Chondrocyte (in vitro differentiated cells): ENCODE measurements around the gene PPFIA2. TPM values are rescaled to one million over a fixed set of nuclear protein-coding genes. Genes with fewer than 3 reads are reported as not detected.

ENCODE experiments used
- DNase-seq: peaks from one replicate; pipeline ENCODE4 v3.0.0; 2021; ENCODE audit warnings: mixed read lengths, low spot score
- H3K27ac Mint-ChIP-seq: one replicate; pipeline ENCODE4 v1.8.0; 2021; ENCODE audit warnings: mild to moderate bottlenecking, moderate library complexity, mixed read lengths; ENCODE audit not compliant: unreplicated experiment
- H3K27me3 Mint-ChIP-seq: 2 replicates; pipeline ENCODE4 v1.8.0; 2021; ENCODE audit warnings: low read depth, mixed read lengths
- H3K36me3 Mint-ChIP-seq: 2 replicates; pipeline ENCODE4 v1.8.0; 2021; ENCODE audit warnings: low read depth, mixed read lengths
- H3K4me1 Mint-ChIP-seq: 2 replicates; pipeline ENCODE4 v1.8.0; 2021; ENCODE audit warnings: low read depth, mild to moderate bottlenecking, mixed read lengths
- H3K4me3 Mint-ChIP-seq: one replicate; pipeline ENCODE4 v1.8.0; 2021; ENCODE audit warnings: mild to moderate bottlenecking, moderate library complexity, mixed read lengths; ENCODE audit not compliant: unreplicated experiment
- H3K9me3 Mint-ChIP-seq: 2 replicates; pipeline ENCODE4 v1.8.0; 2021; ENCODE audit warnings: low read depth, mixed read lengths
- CTCF ChIP-seq: fragments of 200-600 bp; sonication (generic); IDR thresholded peaks from 2 replicates; pipeline ENCODE4 v1.5.0; 2021; ENCODE audit warnings: antibody characterized with exemption, mild to moderate bottlenecking, moderate library complexity
- total RNA-seq: library from RNA; stranded (reverse); gene quantifications from 3 replicates; pipeline ENCODE4 v1.2.1, GENCODE V29; 2021

PPFIA2 gene
- total RNA-seq, 1 donor from 2014 or later: not detected

- no peak for TF ChIP-seq CTCF
- Mint-ChIP-seq H3K36me3 (no peaks in the 10 kb centered on the region), H3K9me3 (no peaks in the 10 kb centered on the region), H3K4me1 (no peaks in the 10 kb centered on the region), H3K27me3 (no peaks in the 10 kb centered on the region), H3K27ac (no peak overlapping the region), H3K4me3 (no peak overlapping the region)
- DNase-seq: no peak
Measured at GRCh38 chr12:81354327-81354932, 404.7 kb downstream of the PPFIA2 start.

GRCh38 chr12:81350309-81350708 lies 408.8 kb downstream of the PPFIA2 start:
- H3K36me3 Mint-ChIP-seq: no peaks in the 10 kb centered on the region
- H3K27me3 Mint-ChIP-seq: no peaks in the 10 kb centered on the region
- DNase-seq: no peak
- no peaks in the 10 kb centered on the region for H3K4me1 Mint-ChIP-seq
- H3K4me3 Mint-ChIP-seq: no peak overlapping the region
- no peak for TF ChIP-seq CTCF
- H3K9me3 Mint-ChIP-seq: no peaks in the 10 kb centered on the region
- H3K27ac Mint-ChIP-seq: no peak overlapping the region

GRCh38 chr12:81347404-81347803 lies 411.7 kb downstream of the PPFIA2 start:
- DNase-seq: no peak
- Mint-ChIP-seq H3K4me3 (no peak overlapping the region), H3K27me3 (peaks cover 5% of the 10 kb centered on the region), H3K4me1 (no peaks in the 10 kb centered on the region), H3K36me3 (no peaks in the 10 kb centered on the region), H3K27ac (no peak overlapping the region), H3K9me3 (no peaks in the 10 kb centered on the region)
- TF ChIP-seq CTCF: no peak

GRCh38 chr12:81340910-81341309 lies 418.2 kb downstream of the PPFIA2 start:
- Mint-ChIP-seq H3K4me3 (no peak overlapping the region), H3K36me3 (no peaks in the 10 kb centered on the region), H3K9me3 (no peaks in the 10 kb centered on the region), H3K27ac (no peak overlapping the region), H3K4me1 (no peaks in the 10 kb centered on the region), H3K27me3 (peaks cover 28% of the 10 kb centered on the region)
- DNase-seq: no peak
- no peak for TF ChIP-seq CTCF

GRCh38 chr12:81339071-81339470 lies 420.1 kb downstream of the PPFIA2 start:
- H3K27me3 Mint-ChIP-seq: peaks cover 36% of the 10 kb centered on the region
- TF ChIP-seq CTCF: no peak

More at GRCh38 chr12:81339071-81339470, 420.1 kb downstream of the PPFIA2 start:
- Mint-ChIP-seq H3K27ac (no peak overlapping the region), H3K36me3 (no peaks in the 10 kb centered on the region), H3K4me1 (no peaks in the 10 kb centered on the region), H3K9me3 (no peaks in the 10 kb centered on the region), H3K4me3 (no peak overlapping the region)
- no peak for DNase-seq
